ENCODE measurements around the gene E2F8.

DNA sequence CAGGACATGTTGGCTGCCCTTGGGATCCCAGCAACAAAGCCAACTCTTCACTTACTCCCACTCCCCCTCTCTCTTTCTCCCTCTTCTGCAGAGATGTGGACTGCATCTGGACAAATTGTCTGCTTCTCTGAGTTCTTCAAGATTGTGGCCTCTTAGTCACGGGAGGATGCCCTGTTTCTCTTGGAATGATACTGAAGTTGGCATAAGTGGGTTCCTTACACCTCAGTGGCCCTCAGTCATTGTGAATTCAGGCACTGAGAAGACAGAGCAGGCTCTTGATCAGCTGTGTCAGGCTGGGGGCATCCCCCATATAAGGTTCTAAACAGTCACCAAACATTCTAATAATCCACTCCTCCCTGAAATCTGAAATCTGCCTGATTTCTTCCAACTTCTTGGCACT lies 6.1 kb upstream of the E2F8 start:
- no peak for TF ChIP-seq EZH2 (IDR thresholded peaks at IDR 0.05; ENCODE audit: borderline replicate concordance, low read depth, low read length, severe bottlenecking)
- TF ChIP-seq, protein P1, sequence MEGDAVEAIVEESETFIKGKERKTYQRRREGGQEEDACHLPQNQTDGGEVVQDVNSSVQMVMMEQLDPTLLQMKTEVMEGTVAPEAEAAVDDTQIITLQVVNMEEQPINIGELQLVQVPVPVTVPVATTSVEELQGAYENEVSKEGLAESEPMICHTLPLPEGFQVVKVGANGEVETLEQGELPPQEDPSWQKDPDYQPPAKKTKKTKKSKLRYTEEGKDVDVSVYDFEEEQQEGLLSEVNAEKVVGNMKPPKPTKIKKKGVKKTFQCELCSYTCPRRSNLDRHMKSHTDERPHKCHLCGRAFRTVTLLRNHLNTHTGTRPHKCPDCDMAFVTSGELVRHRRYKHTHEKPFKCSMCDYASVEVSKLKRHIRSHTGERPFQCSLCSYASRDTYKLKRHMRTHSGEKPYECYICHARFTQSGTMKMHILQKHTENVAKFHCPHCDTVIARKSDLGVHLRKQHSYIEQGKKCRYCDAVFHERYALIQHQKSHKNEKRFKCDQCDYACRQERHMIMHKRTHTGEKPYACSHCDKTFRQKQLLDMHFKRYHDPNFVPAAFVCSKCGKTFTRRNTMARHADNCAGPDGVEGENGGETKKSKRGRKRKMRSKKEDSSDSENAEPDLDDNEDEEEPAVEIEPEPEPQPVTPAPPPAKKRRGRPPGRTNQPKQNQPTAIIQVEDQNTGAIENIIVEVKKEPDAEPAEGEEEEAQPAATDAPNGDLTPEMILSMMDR (IDR thresholded peaks at IDR 0.05; ENCODE audit: borderline replicate concordance, extremely low read depth, low read length, poor library complexity, severe bottlenecking): no peak
